SK-N-MC (cell line): ENCODE results near the gene KLHL6.
A peak's percentile ranks its signal among the peaks of the same experiment; 100 is the strongest.
"Not testable (repeated sequence)": the region's sequence is repeated elsewhere in the genome, so short reads cannot be mapped to it uniquely, and the experiment has no call there.

Source experiments
- DNase-seq: peaks from one replicate; pipeline ENCODE4 v3.0.0-alpha.2; 2011; ENCODE audit warnings: low read depth, low spot score
- H3K27ac ChIP-seq: fragments of 200-600 bp; sonication (generic); 2 replicates; pipeline ENCODE4 v1.5.1; 2016; ENCODE audit warnings: mixed run types
- H3K36me3 ChIP-seq: fragments of 200-600 bp; sonication (generic); 2 replicates; pipeline ENCODE4 v1.6.1; 2017; ENCODE audit warnings: antibody characterized with exemption, low read length, mixed read lengths; ENCODE audit not compliant: insufficient read depth
- H3K4me3 ChIP-seq: fragments of 200-600 bp; sonication (generic); 2 replicates; pipeline ENCODE4 v1.5.1; 2016
- H3K9ac ChIP-seq: fragments of 200-600 bp; sonication (generic); 2 replicates; pipeline ENCODE4 v1.8.0; 2017; ENCODE audit warnings: mixed run types, mixed read lengths; ENCODE audit not compliant: insufficient read length
- H3K9me3 ChIP-seq: fragments of 200-600 bp; sonication (generic); 2 replicates; pipeline ENCODE4 v1.6.1; 2017; ENCODE audit warnings: low read depth, mild to moderate bottlenecking, antibody characterized with exemption, low read length, moderate library complexity, mixed read lengths
- EZH2 ChIP-seq: fragments of 200-600 bp; sonication (generic); IDR thresholded peaks from one replicate; pipeline ENCODE4 v1.6.1; 2017; ENCODE audit warnings: antibody characterized with exemption
- FOXP2 ChIP-seq: optimal IDR thresholded peaks from 2 replicates; pipeline ENCODE3; 2011; ENCODE audit warnings: mild to moderate bottlenecking, moderate library complexity; ENCODE audit not compliant: insufficient read depth; ENCODE audit errors: extremely low read length, control extremely low read depth
- POLR2AphosphoS5 ChIP-seq: IDR thresholded peaks from 2 replicates; pipeline ENCODE4 v1.6.1; 2012; ENCODE audit warnings: mild to moderate bottlenecking, low read depth, low read length, borderline replicate concordance

KLHL6 gene

GRCh38 chr3:183518491-183519251 lies 36.8 kb downstream of the KLHL6 start:
- Histone ChIP-seq H3K9me3 (no peaks in the 10 kb centered on the region), H3K27ac (peak overlapping the region; percentile 85), H3K36me3 (no peaks in the 10 kb centered on the region), H3K4me3 (peak overlapping the region; percentile 51), H3K9ac (peak overlapping the region; percentile 15)
- DNase-seq: peak; percentile 30
- TF ChIP-seq POLR2AphosphoS5: peak; percentile 18; the same call in 1 of the 2 replicates
- TF ChIP-seq FOXP2: no peak

- TF ChIP-seq POLR2AphosphoS5 (no peak), FOXP2 (no peak), EZH2 (no peak)
- no peak overlapping the region for H3K4me3 ChIP-seq
- no peaks in the 10 kb centered on the region for H3K9me3 ChIP-seq
- DNase-seq: no peak
- no peaks in the 10 kb centered on the region for H3K36me3 ChIP-seq
- no peak overlapping the region for H3K27ac ChIP-seq
- no peak overlapping the region for H3K9ac ChIP-seq
These were observed 37.9 kb downstream of the KLHL6 start for GRCh38 chr3:183517607-183518006.

DNA sequence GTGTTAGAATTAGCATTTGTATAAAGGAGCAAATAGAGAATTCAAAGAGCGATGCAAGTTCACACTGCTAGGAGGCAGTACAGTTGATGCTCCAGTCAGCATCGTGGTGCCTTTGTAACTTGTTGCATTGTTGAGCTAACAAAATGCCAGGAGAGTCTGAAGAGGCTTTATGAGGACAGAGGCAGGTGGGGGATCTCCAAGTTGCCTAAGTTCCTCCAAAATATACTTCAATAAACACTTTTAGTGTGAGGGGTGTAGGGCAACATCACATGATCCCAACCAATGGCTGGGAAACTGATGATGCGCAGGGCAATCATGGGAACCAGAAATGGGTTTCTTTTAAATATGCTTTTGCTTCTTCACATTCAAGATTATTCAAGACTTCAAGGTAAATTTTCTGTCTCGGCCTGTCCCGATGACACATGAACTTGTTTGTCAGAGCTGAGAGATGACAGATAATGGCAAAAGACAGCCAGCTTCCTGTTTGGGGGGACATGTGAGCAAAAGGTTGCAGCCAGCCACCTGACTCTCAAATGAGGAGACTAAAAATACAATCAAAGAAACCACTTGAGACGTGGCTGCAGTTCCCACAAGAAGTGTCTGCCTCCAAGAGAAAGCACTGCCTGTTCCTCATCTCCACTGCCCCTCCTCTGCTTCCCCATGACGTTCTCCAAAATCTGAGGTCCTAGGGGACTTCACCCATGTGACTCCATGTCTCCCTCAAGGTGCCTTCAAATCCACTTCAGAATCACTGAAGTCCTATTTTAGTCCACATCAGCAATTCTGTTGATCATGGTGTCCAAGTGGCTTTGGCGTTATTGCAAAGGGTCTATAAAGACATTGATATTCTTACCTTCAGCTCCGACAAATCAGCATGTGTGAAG lies 39.3 kb downstream of the KLHL6 start:
- Histone ChIP-seq H3K9ac (no peak overlapping the region), H3K27ac (no peak overlapping the region), H3K36me3 (no peaks in the 10 kb centered on the region), H3K9me3 (no peaks in the 10 kb centered on the region), H3K4me3 (no peak overlapping the region)
- TF ChIP-seq FOXP2 (no peak), POLR2AphosphoS5 (no peak), EZH2 (no peak)
- no peak for DNase-seq

- H3K9me3 ChIP-seq: no peaks in the 10 kb centered on the region
- H3K36me3 ChIP-seq: no peaks in the 10 kb centered on the region
- H3K4me3 ChIP-seq: no peak overlapping the region
- H3K9ac ChIP-seq: no peak overlapping the region
- H3K27ac ChIP-seq: no peak overlapping the region
- no peak for DNase-seq
- no peak for TF ChIP-seq POLR2AphosphoS5
- TF ChIP-seq FOXP2: no peak
- TF ChIP-seq EZH2: no peak
These were observed 41.5 kb downstream of the KLHL6 start for GRCh38 chr3:183514021-183514420.

- Histone ChIP-seq H3K4me3 (no peak overlapping the region), H3K9me3 (no peaks in the 10 kb centered on the region), H3K27ac (no peak overlapping the region), H3K36me3 (no peaks in the 10 kb centered on the region), H3K9ac (no peak overlapping the region)
- TF ChIP-seq FOXP2: no peak
- TF ChIP-seq POLR2AphosphoS5: no peak
- TF ChIP-seq EZH2: no peak
- DNase-seq: no peak
These were observed 42.3 kb downstream of the KLHL6 start for GRCh38 chr3:183513046-183513706.

GRCh38 chr3:183511286-183512131 lies 44.0 kb downstream of the KLHL6 start:
- H3K9ac ChIP-seq, DNase-seq, H3K4me3 ChIP-seq, H3K36me3 ChIP-seq, H3K9me3 ChIP-seq, H3K27ac ChIP-seq: not testable (repeated sequence)

DNA sequence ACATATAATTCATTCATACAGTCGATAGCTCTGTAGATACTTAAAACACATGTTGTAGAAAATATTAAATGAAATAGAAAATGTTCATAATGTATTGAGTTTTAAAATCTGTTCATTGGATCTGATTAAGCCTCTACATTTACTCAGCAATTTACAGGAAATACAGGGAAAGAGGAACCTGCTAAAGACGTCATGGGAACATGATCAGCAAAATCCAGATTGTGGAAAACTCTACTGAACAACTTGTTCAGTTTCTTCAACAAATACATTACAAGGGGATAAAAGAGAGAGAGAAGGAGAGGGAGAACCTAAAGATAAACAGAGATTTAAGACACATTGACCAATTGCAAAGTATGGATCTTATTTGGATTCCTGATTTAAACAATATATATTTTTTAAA lies 46.7 kb downstream of the KLHL6 start:
- H3K36me3 ChIP-seq: no peaks in the 10 kb centered on the region
- no peak for TF ChIP-seq EZH2
- TF ChIP-seq POLR2AphosphoS5: no peak
- no peak for TF ChIP-seq FOXP2
- H3K4me3 ChIP-seq: no peak overlapping the region
- no peaks in the 10 kb centered on the region for H3K9me3 ChIP-seq
- DNase-seq: no peak
- H3K27ac ChIP-seq: no peak overlapping the region
- no peak overlapping the region for H3K9ac ChIP-seq

DNA sequence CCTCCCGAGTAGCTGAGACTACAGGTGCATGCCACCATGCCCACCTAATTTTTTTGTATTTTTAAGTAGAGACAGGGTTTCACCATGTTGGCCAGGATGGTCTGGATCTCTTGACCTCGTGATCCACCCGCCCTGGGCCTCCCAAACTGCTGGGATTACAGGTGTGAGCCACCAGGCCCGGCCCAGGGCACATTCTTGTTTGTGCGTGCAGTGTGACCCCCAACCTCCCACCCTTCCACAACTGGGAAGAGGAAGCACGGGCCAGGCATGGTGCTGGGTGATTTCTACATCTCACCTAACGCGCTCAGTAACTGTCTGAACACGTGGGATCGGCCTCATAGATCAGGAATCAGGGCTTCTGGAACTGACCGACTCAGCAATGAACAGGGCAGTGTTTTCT lies 48.0 kb downstream of the KLHL6 start:
- TF ChIP-seq EZH2: no peak
- no peak for TF ChIP-seq POLR2AphosphoS5
- TF ChIP-seq FOXP2: no peak
- no peak for DNase-seq
- Histone ChIP-seq H3K4me3 (no peak overlapping the region), H3K9ac (no peak overlapping the region), H3K27ac (no peak overlapping the region), H3K9me3 (no peaks in the 10 kb centered on the region), H3K36me3 (no peaks in the 10 kb centered on the region)
